Measurements from ENCODE around the gene TNFRSF4. TPM values are rescaled to one million over a fixed set of nuclear protein-coding genes. Genes with fewer than 3 reads are reported as not detected.

TNFRSF4 gene
- total RNA-seq, 6 experiments from 2014 or later, result 0.17 TPM; not detected in 5

DNA sequence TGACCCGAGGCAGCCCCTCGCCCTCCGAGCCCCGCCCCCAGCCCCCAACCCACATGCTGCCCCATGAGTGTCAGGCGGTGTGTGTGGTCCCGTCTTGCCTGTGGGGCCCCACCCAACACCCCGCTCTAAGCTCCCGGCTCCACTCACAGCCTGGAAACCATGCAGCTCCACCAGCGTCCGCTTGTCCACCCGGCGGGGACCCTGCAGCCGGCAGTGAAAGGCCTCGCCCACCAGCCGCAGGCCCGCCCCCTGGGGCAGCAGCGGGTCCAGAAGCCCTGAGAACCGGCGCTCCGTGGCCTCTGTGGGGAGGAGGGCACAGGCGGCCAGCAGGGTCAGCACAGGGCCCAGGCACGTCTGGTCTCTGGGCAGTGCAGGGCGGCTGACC is 29.8 kb upstream of the TNFRSF4 start:
- no peaks in the 10 kb centered on the region for H3K4me1 Mint-ChIP-seq (ENCODE audit: low read depth)
- DNase-seq, result no peak
- H3K27ac Mint-ChIP-seq, result no peak overlapping the region
- TF ChIP-seq, protein P1, sequence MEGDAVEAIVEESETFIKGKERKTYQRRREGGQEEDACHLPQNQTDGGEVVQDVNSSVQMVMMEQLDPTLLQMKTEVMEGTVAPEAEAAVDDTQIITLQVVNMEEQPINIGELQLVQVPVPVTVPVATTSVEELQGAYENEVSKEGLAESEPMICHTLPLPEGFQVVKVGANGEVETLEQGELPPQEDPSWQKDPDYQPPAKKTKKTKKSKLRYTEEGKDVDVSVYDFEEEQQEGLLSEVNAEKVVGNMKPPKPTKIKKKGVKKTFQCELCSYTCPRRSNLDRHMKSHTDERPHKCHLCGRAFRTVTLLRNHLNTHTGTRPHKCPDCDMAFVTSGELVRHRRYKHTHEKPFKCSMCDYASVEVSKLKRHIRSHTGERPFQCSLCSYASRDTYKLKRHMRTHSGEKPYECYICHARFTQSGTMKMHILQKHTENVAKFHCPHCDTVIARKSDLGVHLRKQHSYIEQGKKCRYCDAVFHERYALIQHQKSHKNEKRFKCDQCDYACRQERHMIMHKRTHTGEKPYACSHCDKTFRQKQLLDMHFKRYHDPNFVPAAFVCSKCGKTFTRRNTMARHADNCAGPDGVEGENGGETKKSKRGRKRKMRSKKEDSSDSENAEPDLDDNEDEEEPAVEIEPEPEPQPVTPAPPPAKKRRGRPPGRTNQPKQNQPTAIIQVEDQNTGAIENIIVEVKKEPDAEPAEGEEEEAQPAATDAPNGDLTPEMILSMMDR (IDR thresholded peaks at IDR 0.05), result no peak
- no peaks in the 10 kb centered on the region for H3K36me3 Mint-ChIP-seq (ENCODE audit: low read depth)
- peaks cover 4% of the 10 kb centered on the region for H3K27me3 Mint-ChIP-seq (ENCODE audit: insufficient read depth)
- H3K4me3 Mint-ChIP-seq, result no peak overlapping the region
- H3K9me3 Mint-ChIP-seq, result no peaks in the 10 kb centered on the region

DNA sequence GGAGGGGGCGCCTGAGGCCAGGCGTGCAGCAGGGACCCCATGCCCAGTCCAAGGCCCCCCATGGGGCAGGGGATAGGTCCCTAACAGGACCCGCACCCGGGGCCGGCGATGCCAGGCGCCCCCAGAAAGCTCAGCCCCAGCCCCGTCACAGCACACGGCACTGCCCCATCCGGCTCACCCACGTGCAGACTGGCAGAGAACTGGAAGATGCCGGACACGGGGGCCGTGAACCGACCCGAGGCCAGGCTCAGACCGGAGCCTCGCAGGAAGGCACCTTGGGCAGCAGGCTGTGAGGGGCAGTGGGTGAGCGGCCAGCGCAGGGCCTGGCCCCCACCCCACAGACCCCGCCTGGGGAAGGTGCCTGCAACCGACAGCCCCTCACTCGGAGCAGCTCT is 29.3 kb upstream of the TNFRSF4 start:
- no peak for DNase-seq
- Mint-ChIP-seq H3K36me3 (ENCODE audit: low read depth) (no peaks in the 10 kb centered on the region), H3K9me3 (no peaks in the 10 kb centered on the region), H3K27ac (no peak overlapping the region), H3K4me1 (ENCODE audit: low read depth) (no peaks in the 10 kb centered on the region), H3K27me3 (ENCODE audit: insufficient read depth) (peaks cover 4% of the 10 kb centered on the region), H3K4me3 (no peak overlapping the region)
- TF ChIP-seq, protein P1 (IDR thresholded peaks at IDR 0.05), result no peak

DNA sequence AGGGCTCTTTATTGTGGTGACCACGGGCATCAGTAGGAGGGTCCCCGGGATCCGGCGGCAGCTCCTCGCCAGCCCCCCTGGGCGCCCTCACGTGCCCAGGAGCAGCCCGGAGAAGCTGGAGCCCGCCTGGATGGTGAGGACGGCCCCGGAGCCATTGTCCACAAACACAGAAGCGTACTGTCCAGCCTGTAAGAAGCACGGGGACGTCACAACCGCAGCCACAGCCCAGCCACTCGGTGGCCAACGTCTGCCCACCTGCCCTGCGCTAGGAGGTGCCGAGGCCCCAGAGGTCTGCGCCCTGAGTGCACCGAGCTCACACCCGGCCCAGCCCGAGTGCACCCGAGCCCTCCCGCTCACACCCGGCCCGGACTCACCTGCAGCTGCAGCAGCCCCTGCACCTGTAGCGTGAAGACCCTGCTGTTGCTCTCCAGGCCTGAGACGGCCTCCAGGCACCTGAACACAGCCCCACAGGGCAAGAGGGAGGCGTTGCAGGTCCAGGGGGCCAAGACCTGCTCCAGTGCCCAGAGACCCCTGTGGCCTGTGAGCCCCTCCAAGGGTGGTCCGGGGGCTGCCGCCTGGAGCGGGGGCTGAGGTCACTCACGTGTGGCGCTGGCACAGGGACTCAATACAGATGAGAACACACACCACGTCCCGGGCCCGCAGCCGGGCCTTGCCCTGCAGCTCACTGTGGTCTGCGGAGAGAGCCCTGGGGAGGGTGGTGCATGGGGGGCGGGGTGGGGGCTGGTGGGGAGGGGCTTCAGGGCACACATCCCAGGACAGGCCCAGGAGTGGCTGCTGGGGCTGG is 28.7 kb upstream of the TNFRSF4 start:
- Mint-ChIP-seq H3K36me3 (ENCODE audit: low read depth) (no peaks in the 10 kb centered on the region), H3K27me3 (ENCODE audit: insufficient read depth) (peaks cover 4% of the 10 kb centered on the region), H3K27ac (no peak overlapping the region), H3K4me3 (no peak overlapping the region), H3K4me1 (ENCODE audit: low read depth) (no peaks in the 10 kb centered on the region), H3K9me3 (no peaks in the 10 kb centered on the region)
- TF ChIP-seq, protein P1 (IDR thresholded peaks at IDR 0.05), result no peak
- DNase-seq, result no peak

DNA sequence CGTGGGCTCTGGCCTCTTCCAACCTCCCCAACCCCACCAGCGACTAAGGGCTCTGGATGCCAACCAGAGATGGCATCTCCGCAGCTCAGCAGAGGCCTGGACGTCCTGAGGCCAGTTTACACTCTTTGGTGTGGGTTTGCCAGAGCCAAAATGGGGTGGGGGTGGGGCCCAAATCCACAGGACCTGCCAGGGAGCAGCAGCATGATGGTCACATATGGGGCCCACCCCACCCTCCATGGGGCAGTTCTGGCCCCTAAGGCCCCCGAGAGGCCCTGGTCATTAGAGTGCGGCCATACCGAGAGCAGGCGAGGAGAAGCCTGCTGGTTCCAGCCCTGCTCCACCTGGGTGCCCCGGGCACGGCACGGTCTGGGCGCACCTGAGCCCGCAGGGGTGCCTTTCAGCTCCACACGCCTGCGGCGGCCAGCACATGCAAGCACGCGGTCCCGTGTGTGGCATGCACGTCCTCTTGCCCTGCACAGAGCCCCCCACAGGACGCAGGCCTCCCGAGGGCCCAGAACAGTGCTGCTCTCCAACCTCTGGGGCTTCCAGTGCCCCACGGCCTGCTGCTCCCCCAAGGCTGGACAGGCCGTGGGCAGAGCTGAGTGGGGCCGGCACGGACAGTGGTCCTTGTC is 27.8 kb upstream of the TNFRSF4 start:
- H3K27me3 Mint-ChIP-seq (ENCODE audit: insufficient read depth), result peaks cover 4% of the 10 kb centered on the region
- no peaks in the 10 kb centered on the region for H3K4me1 Mint-ChIP-seq (ENCODE audit: low read depth)
- DNase-seq, result no peak
- no peaks in the 10 kb centered on the region for H3K9me3 Mint-ChIP-seq
- H3K4me3 Mint-ChIP-seq, result no peak overlapping the region
- TF ChIP-seq, protein P1 (IDR thresholded peaks at IDR 0.05), result no peak
- H3K27ac Mint-ChIP-seq, result no peak overlapping the region
- H3K36me3 Mint-ChIP-seq (ENCODE audit: low read depth), result no peaks in the 10 kb centered on the region

DNA sequence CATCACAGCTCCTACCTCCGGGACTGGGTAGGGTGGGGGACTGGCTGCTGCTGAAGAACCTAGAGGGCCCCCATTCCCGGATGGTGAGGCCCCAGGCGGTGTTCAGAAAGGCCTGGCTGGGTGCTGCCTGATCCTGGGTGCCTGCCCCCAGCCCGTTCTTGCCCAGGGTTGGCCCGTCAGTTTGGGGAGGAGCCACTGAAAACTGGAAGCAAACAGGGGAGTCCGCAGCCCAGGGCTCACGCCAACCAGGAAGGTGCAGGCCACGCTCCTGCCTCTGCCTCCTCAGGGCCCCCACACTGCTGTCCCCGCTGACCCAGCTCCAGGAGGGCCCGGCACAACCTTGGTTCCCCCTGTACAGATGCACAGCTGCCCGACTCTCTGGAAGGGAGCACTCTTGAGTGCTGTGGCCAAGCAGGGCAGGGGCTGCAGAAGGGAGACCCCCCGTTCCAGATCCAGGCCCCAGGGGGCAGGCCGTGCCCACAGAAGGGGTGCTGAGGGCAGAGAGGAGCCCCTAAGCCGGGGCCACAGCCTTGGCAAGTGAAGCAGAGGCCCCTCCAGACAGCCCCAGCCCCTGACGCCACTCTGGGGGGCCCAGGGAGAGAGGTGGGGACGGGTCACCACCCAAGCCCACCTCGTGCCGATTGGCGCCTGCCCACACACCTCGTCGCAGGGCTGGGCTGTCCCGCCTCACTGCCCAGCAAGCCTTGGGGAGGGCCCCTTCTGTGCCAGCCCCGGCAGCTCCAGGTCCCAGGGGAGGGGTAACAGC is 27.1 kb upstream of the TNFRSF4 start:
- Mint-ChIP-seq H3K4me1 (ENCODE audit: low read depth) (no peaks in the 10 kb centered on the region), H3K36me3 (ENCODE audit: low read depth) (no peaks in the 10 kb centered on the region), H3K9me3 (no peaks in the 10 kb centered on the region), H3K27ac (no peak overlapping the region), H3K27me3 (ENCODE audit: insufficient read depth) (peaks cover 4% of the 10 kb centered on the region), H3K4me3 (no peak overlapping the region)
- TF ChIP-seq, protein P1 (IDR thresholded peaks at IDR 0.05), result no peak
- DNase-seq, result no peak
